NB4 (cell line): ENCODE results near the gene FGD3.
"Not testable (repeated sequence)": the region's sequence is repeated elsewhere in the genome, so short reads cannot be mapped to it uniquely, and the experiment has no call there.

ENCODE experiments used
- POLR2A ChIP-seq: IDR thresholded peaks from 2 replicates; pipeline ENCODE4 v1.6.1; 2011; ENCODE audit warnings: mild to moderate bottlenecking; ENCODE audit not compliant: insufficient read length; ENCODE audit errors: extremely low read depth
- TF ChIP-seq, protein P1 (sequence below): IDR thresholded peaks from one replicate; pipeline ENCODE4 v1.5.1; 2012; ENCODE audit warnings: low read depth, low read length

- TF ChIP-seq, protein P1, sequence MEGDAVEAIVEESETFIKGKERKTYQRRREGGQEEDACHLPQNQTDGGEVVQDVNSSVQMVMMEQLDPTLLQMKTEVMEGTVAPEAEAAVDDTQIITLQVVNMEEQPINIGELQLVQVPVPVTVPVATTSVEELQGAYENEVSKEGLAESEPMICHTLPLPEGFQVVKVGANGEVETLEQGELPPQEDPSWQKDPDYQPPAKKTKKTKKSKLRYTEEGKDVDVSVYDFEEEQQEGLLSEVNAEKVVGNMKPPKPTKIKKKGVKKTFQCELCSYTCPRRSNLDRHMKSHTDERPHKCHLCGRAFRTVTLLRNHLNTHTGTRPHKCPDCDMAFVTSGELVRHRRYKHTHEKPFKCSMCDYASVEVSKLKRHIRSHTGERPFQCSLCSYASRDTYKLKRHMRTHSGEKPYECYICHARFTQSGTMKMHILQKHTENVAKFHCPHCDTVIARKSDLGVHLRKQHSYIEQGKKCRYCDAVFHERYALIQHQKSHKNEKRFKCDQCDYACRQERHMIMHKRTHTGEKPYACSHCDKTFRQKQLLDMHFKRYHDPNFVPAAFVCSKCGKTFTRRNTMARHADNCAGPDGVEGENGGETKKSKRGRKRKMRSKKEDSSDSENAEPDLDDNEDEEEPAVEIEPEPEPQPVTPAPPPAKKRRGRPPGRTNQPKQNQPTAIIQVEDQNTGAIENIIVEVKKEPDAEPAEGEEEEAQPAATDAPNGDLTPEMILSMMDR = not testable (repeated sequence)
- TF ChIP-seq POLR2A = not testable (repeated sequence)
These were observed 51.5 kb downstream of the FGD3 start for GRCh38 chr9:92998871-92999270.
